Testis (tissue), 2 donors: ENCODE data around the gene SMIM36.

ENCODE experiments used
- POLR2A ChIP-seq: fragments of 450-650 bp; IDR thresholded peaks from one replicate; pipeline ENCODE4 v1.6.1; 2017; ENCODE audit warnings: antibody characterized with exemption, mild to moderate bottlenecking, moderate library complexity
- TF ChIP-seq, protein P1 (sequence below), 3 experiments: fragments of 450-650 bp in 2 of 3; fragments of 200-600 bp in 1 of 3; sonication (generic) in 1 of 3; IDR thresholded peaks; one replicate each; pipeline ENCODE4 v1.5.1; 2016 to 2019; ENCODE audit warnings: antibody characterized with exemption in 3 of 3, mild to moderate bottlenecking in 2 of 3, moderate library complexity in 1 of 3

DNA sequence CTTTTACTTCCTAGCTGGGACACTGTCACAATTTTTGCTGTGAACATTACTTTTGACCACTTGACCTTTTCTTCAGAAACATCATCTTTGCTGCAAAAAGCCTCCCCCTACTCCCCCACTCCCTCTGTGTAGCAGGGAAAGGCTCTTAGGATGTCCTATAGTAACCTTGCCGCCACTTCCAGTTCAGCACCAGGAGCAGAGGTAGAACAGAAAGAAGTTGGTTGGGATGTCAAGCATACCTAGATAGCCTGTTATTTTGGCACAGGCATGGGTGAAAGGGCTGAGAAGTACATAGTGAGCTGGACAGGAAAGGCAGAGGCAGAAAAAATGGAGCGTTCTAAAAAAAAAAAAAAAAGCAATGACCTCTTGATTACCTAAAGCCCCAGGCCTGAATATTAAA lies 31.3 kb downstream of the SMIM36 start:
- TF ChIP-seq, protein P1, sequence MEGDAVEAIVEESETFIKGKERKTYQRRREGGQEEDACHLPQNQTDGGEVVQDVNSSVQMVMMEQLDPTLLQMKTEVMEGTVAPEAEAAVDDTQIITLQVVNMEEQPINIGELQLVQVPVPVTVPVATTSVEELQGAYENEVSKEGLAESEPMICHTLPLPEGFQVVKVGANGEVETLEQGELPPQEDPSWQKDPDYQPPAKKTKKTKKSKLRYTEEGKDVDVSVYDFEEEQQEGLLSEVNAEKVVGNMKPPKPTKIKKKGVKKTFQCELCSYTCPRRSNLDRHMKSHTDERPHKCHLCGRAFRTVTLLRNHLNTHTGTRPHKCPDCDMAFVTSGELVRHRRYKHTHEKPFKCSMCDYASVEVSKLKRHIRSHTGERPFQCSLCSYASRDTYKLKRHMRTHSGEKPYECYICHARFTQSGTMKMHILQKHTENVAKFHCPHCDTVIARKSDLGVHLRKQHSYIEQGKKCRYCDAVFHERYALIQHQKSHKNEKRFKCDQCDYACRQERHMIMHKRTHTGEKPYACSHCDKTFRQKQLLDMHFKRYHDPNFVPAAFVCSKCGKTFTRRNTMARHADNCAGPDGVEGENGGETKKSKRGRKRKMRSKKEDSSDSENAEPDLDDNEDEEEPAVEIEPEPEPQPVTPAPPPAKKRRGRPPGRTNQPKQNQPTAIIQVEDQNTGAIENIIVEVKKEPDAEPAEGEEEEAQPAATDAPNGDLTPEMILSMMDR (IDR thresholded peaks at IDR 0.05): no peak
- no peak for TF ChIP-seq POLR2A
